ENCODE results near the gene RAPGEF3.

Gene RAPGEF3

GRCh38 chr12:47755655-47756562, 2.8 kb downstream of the RAPGEF3 start:
- DNase-seq, result no peak

GRCh38 chr12:47754881-47755280, 3.8 kb downstream of the RAPGEF3 start:
- no peak for DNase-seq

- no peak for DNase-seq
Observed at GRCh38 chr12:47754126-47754525, 4.6 kb downstream of the RAPGEF3 start.

- DNase-seq, result no peak
Observed at GRCh38 chr12:47753021-47754001, 5.4 kb downstream of the RAPGEF3 start.

GRCh38 chr12:47752552-47752951, 6.1 kb downstream of the RAPGEF3 start:
- no peak for DNase-seq

- no peak for DNase-seq
Observed at GRCh38 chr12:47752121-47752520, 6.6 kb downstream of the RAPGEF3 start.

GRCh38 chr12:47751561-47751960, 7.1 kb downstream of the RAPGEF3 start:
- DNase-seq, result no peak

- no peak for DNase-seq
Observed at GRCh38 chr12:47750916-47751470, 7.7 kb downstream of the RAPGEF3 start.

GRCh38 chr12:47750229-47750798, 8.4 kb downstream of the RAPGEF3 start:
- DNase-seq, result no peak

- DNase-seq, result no peak
Observed at GRCh38 chr12:47748899-47749298, 9.8 kb downstream of the RAPGEF3 start.

GRCh38 chr12:47748507-47748828, 10.2 kb downstream of the RAPGEF3 start:
- no peak for DNase-seq

GRCh38 chr12:47747596-47748506, 10.8 kb downstream of the RAPGEF3 start:
- no peak for DNase-seq

- DNase-seq, result no peak
Observed at GRCh38 chr12:47747126-47747525, 11.6 kb downstream of the RAPGEF3 start.

- no peak for DNase-seq
Observed at GRCh38 chr12:47746523-47746922, 12.2 kb downstream of the RAPGEF3 start.

GRCh38 chr12:47746073-47746472, 12.6 kb downstream of the RAPGEF3 start:
- DNase-seq, result no peak

GRCh38 chr12:47745485-47746041, 13.1 kb downstream of the RAPGEF3 start:
- no peak for DNase-seq

- no peak for DNase-seq
Observed at GRCh38 chr12:47744778-47745436, 13.8 kb downstream of the RAPGEF3 start.

GRCh38 chr12:47744005-47744651, 14.6 kb downstream of the RAPGEF3 start:
- no peak for DNase-seq

- DNase-seq, result no peak
Observed at GRCh38 chr12:47743311-47743860, 15.3 kb downstream of the RAPGEF3 start.

GRCh38 chr12:47742253-47742825, 16.3 kb downstream of the RAPGEF3 start:
- DNase-seq, result no peak

All from NCI-H446 treated with DMSO at 0.1 percent for 48 hours (cell line).